ENCODE results near the gene MBOAT2. TPM values are rescaled to one million over a fixed set of nuclear protein-coding genes. Genes with fewer than 3 reads are reported as not detected.

The MBOAT2 gene
- total RNA-seq, 4 donors from 2014 or later, result 12.5 to 33.0 (median 20.7) TPM

DNA sequence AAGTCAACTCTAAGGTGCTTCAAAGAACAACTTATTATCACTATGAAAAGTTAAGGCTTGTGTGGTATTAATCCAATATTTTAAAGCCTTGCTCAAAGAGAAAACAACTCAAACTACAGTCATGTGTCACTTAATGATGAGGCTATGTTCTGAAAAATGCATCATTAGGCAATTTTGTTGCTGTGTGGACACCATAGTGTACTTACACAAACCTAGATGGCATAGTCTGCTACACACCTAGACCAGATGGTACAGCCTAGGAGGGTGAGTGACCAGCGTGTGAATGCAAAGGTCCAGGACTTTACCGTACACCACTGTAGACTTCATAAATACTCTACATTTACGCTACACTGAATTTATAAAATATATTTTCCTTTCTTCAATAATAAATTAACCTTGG is 3.0 kb downstream of the MBOAT2 start:
- no peak for TF ChIP-seq POLR2A (IDR thresholded peaks at IDR 0.05)
- TF ChIP-seq, protein P1, sequence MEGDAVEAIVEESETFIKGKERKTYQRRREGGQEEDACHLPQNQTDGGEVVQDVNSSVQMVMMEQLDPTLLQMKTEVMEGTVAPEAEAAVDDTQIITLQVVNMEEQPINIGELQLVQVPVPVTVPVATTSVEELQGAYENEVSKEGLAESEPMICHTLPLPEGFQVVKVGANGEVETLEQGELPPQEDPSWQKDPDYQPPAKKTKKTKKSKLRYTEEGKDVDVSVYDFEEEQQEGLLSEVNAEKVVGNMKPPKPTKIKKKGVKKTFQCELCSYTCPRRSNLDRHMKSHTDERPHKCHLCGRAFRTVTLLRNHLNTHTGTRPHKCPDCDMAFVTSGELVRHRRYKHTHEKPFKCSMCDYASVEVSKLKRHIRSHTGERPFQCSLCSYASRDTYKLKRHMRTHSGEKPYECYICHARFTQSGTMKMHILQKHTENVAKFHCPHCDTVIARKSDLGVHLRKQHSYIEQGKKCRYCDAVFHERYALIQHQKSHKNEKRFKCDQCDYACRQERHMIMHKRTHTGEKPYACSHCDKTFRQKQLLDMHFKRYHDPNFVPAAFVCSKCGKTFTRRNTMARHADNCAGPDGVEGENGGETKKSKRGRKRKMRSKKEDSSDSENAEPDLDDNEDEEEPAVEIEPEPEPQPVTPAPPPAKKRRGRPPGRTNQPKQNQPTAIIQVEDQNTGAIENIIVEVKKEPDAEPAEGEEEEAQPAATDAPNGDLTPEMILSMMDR (IDR thresholded peaks at IDR 0.05), result no peak
- H3K36me3 ChIP-seq, result no peaks in the 10 kb centered on the region
- no peaks in the 10 kb centered on the region for H3K9me3 ChIP-seq
- no peak for DNase-seq
- H3K27ac ChIP-seq, result no peak overlapping the region
- no peaks in the 10 kb centered on the region for H3K27me3 ChIP-seq
- no peak overlapping the region for H3K4me3 ChIP-seq
- H3K4me1 ChIP-seq, result peaks cover 0 to 15% (median 4%) of the 10 kb centered on the region in 4 donors

DNA sequence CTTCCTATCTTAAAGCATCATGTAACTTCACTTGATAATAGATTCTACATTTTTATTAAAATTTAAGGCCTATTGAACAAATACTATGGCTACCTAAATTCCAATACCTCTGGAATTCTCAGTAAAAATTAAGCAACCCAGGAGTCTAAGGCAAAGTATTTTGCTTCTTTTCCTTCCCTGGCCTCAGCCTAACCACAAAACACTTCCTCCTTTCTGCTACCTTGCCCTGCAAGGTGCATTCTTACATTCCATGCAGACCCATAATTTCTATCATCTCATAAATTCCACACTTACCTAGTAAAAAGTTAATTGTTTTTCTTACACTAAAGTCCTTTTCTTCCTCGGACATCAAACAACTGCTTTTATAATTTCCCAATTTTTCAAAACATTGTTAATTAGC is 3.7 kb downstream of the MBOAT2 start:
- no peak overlapping the region for H3K27ac ChIP-seq
- no peaks in the 10 kb centered on the region for H3K27me3 ChIP-seq
- no peaks in the 10 kb centered on the region for H3K9me3 ChIP-seq
- no peak for TF ChIP-seq POLR2A (IDR thresholded peaks at IDR 0.05)
- TF ChIP-seq, protein P1 (IDR thresholded peaks at IDR 0.05), result no peak
- no peak overlapping the region for H3K4me3 ChIP-seq
- no peak for DNase-seq
- H3K36me3 ChIP-seq, result no peaks in the 10 kb centered on the region
- peaks cover 0 to 15% (median 4%) of the 10 kb centered on the region in 4 donors for H3K4me1 ChIP-seq

DNA sequence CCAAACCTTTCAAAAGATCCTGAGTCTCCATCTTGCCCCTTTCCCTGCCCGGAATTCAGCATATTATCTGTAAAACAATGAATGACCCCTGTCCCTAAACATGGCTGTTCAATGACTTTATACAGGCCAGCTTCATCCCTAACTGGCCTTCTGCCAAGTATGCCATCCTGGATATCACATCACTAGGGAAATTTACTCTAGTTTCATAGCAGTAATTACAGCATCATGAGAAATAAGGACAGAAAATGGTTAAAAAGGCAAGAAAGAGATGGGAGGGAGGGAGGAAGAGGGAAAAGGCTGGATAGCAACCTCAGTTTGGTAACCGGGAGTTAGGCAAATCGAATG is 4.4 kb downstream of the MBOAT2 start:
- Histone ChIP-seq H3K36me3 (no peaks in the 10 kb centered on the region), H3K9me3 (no peaks in the 10 kb centered on the region), H3K27ac (no peak overlapping the region), H3K4me1 (peaks cover 0 to 15% (median 4%) of the 10 kb centered on the region in 4 donors), H3K27me3 (no peaks in the 10 kb centered on the region), H3K4me3 (no peak overlapping the region)
- no peak for DNase-seq
- TF ChIP-seq POLR2A (IDR thresholded peaks at IDR 0.05), result no peak
- TF ChIP-seq, protein P1 (IDR thresholded peaks at IDR 0.05), result no peak

DNA sequence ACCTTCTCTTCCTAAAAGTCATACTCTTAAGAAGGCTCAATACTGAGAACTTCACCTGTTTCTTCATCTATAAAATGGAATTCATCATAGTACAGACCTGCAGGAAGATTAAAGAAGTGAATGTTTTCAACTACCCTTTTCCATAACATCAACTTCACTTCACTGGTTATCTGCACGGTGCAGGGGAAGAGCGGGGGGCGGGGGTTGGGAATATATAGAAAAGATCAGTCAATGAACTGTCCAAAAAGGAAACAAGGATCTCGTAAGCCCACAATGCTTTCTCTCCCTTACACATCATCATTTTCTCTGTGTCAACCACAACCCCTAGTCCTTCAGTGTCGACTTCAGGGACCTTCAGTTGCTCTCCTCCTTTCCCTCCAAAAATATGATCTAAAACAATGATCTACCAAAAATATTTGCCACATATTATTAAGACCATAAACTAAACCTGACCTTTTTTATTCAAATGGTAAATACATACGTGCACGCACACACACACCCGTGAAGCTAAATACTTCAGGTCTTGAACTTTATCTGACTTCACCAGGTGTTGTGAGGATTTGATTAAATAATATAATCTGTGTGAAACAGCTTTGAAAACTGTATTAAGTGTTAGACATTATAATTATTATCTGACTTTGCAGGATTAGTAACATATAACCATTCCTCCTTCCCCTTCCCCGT is 4.9 kb downstream of the MBOAT2 start:
- H3K4me1 ChIP-seq, result peaks cover 0 to 15% (median 4%) of the 10 kb centered on the region in 4 donors
- no peak overlapping the region for H3K27ac ChIP-seq
- no peaks in the 10 kb centered on the region for H3K9me3 ChIP-seq
- H3K27me3 ChIP-seq, result no peaks in the 10 kb centered on the region
- H3K4me3 ChIP-seq, result no peak overlapping the region
- no peaks in the 10 kb centered on the region for H3K36me3 ChIP-seq
- TF ChIP-seq, protein P1 (IDR thresholded peaks at IDR 0.05), result no peak
- TF ChIP-seq POLR2A (IDR thresholded peaks at IDR 0.05), result no peak
- DNase-seq, result no peak

DNA sequence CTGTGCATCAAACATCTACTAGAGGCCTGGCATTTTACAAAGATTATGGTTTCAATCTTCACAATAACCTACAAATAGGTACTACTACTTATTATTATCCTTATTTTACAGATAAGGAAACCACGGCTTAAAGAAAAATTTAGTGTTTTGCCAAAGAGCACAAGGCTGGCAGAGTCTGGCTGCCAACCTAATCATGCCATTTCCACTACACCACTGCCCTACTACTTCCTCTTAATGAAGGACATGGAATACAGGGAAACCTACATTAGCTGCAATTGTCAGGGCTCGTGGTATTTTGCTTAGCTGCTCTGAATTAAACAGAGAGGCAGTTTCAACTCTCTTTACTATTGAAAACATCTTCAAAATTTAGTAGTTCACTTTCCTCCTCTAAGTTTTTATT is 5.9 kb downstream of the MBOAT2 start:
- no peaks in the 10 kb centered on the region for H3K27me3 ChIP-seq
- no peak for DNase-seq
- H3K4me1 ChIP-seq, result peaks cover 0 to 8% (median under 1%) of the 10 kb centered on the region in 4 donors
- no peaks in the 10 kb centered on the region for H3K9me3 ChIP-seq
- H3K4me3 ChIP-seq, result no peak overlapping the region
- TF ChIP-seq, protein P1 (IDR thresholded peaks at IDR 0.05), result no peak
- TF ChIP-seq POLR2A (IDR thresholded peaks at IDR 0.05), result no peak
- no peak overlapping the region for H3K27ac ChIP-seq
- no peaks in the 10 kb centered on the region for H3K36me3 ChIP-seq
